ENCODE results near the gene KCNH8.

- TF ChIP-seq EZH2 (IDR thresholded peaks at IDR 0.05; ENCODE audit: insufficient read depth, poor library complexity, severe bottlenecking) (no peak), EZH2phosphoT487 (IDR thresholded peaks at IDR 0.05; ENCODE audit: insufficient read depth, low read depth) (no peak)
Observed at GRCh38 chr3:19348500-19348899, 200.2 kb downstream of the KCNH8 start.
